ENCODE data around the gene TGFBI.

Gene TGFBI

GRCh38 chr5:136080113-136080482 lies 51.3 kb downstream of the TGFBI start:
- Histone ChIP-seq H3K4me1 (ENCODE audit: control insufficient read depth, insufficient read depth, low read length) (peaks cover 22% of the 10 kb centered on the region), H3K4me3 (ENCODE audit: low read length in 2 of 2) (peak overlapping the region in 1 of 2 donors; percentile 64), H3K36me3 (ENCODE audit: control insufficient read depth in 2 of 2, insufficient read depth in 2 of 2, low read length in 2 of 2) (no peaks in the 10 kb centered on the region), H3K27me3 (ENCODE audit: control insufficient read depth in 1 of 2, insufficient read depth in 2 of 2, low read length in 2 of 2) (no peaks in the 10 kb centered on the region), H3K27ac (ENCODE audit: low read length) (no peak overlapping the region), H3K9ac (ENCODE audit: low read length in 2 of 2) (no peak overlapping the region), H3K9me3 (ENCODE audit: control insufficient read depth in 2 of 2, low read length in 2 of 2) (no peaks in the 10 kb centered on the region)

GRCh38 chr5:136080483-136081216 lies 51.9 kb downstream of the TGFBI start:
- no peaks in the 10 kb centered on the region for H3K9me3 ChIP-seq (ENCODE audit: control insufficient read depth in 2 of 2, low read length in 2 of 2)
- peak overlapping the region; percentile 32 to 64 for H3K4me3 ChIP-seq (ENCODE audit: low read length in 2 of 2)
- no peaks in the 10 kb centered on the region for H3K36me3 ChIP-seq (ENCODE audit: control insufficient read depth in 2 of 2, insufficient read depth in 2 of 2, low read length in 2 of 2)
- peak overlapping the region; percentile 10 to 58 for H3K9ac ChIP-seq (ENCODE audit: low read length in 2 of 2)
- peak overlapping the region; percentile 60 for H3K27ac ChIP-seq (ENCODE audit: low read length)
- H3K4me1 ChIP-seq (ENCODE audit: control insufficient read depth, insufficient read depth, low read length) = peaks cover 22% of the 10 kb centered on the region
- no peaks in the 10 kb centered on the region for H3K27me3 ChIP-seq (ENCODE audit: control insufficient read depth in 1 of 2, insufficient read depth in 2 of 2, low read length in 2 of 2)

DNA sequence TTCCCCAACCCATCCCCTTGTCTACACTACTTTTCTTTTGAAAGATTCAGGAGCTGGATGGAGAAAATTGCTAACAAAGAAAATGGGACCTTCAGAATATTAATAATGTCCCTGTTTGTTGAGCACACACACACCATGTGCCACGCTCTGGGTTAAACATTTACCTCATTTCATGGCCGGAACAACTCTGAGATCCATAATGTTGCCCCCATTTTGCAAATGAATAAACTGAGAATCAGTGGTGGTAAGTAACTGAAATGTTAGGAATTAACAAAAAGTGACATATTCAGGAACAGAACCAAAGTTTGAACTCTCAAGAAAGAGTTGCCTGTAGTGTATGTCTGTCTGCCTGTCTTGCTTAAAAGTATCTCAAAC lies 52.4 kb downstream of the TGFBI start:
- Histone ChIP-seq H3K4me1 (ENCODE audit: control insufficient read depth, insufficient read depth, low read length) (peaks cover 22% of the 10 kb centered on the region), H3K9me3 (ENCODE audit: control insufficient read depth in 2 of 2, low read length in 2 of 2) (no peaks in the 10 kb centered on the region), H3K36me3 (ENCODE audit: control insufficient read depth in 2 of 2, insufficient read depth in 2 of 2, low read length in 2 of 2) (no peaks in the 10 kb centered on the region), H3K4me3 (ENCODE audit: low read length in 2 of 2) (no peak overlapping the region), H3K27ac (ENCODE audit: low read length) (peak overlapping the region; percentile 60), H3K9ac (ENCODE audit: low read length in 2 of 2) (peak overlapping the region; percentile 10 to 58), H3K27me3 (ENCODE audit: control insufficient read depth in 1 of 2, insufficient read depth in 2 of 2, low read length in 2 of 2) (no peaks in the 10 kb centered on the region)

DNA sequence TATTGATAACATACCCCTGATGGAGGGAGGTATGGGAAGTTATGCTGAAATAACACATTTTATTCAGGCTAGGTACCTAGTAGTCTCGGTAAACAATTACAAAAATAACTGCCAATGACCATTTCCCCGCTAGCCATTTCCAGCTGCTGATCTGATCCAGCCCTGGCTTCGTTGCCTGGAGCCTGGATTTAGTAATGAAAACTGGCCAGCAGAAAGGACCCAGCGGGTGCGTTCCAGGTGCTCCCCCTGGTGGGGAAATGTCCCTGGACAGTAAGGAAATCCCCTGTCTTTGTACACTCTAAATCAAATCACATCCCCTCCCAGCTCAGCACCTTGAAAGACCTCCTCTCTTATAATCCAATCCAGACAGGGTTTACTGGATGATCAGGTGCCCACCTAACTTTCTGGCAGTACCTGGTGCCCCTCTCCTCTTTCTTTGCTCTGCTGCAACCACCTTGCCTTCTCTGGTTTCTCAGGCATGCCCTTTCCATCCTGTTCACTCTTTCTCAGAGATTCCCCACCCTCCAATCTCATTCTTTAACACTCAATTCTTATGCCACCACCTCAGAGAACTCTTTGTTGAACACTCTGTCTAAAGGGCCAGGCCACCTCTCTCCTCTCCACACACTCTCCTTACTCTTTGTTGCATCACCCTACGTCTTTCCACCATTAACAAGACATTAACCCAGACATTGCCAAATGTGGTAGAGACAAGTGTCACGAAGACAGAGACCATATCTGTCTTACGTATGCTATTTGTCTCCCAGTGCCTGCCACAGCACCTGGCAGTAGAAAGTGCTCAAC lies 53.8 kb downstream of the TGFBI start:
- Histone ChIP-seq H3K27me3 (ENCODE audit: control insufficient read depth in 1 of 2, insufficient read depth in 2 of 2, low read length in 2 of 2) (no peaks in the 10 kb centered on the region), H3K9me3 (ENCODE audit: control insufficient read depth in 2 of 2, low read length in 2 of 2) (no peaks in the 10 kb centered on the region), H3K9ac (ENCODE audit: low read length in 2 of 2) (no peak overlapping the region), H3K36me3 (ENCODE audit: control insufficient read depth in 2 of 2, insufficient read depth in 2 of 2, low read length in 2 of 2) (no peaks in the 10 kb centered on the region), H3K27ac (ENCODE audit: low read length) (no peak overlapping the region), H3K4me1 (ENCODE audit: control insufficient read depth, insufficient read depth, low read length) (peaks cover 22% of the 10 kb centered on the region), H3K4me3 (ENCODE audit: low read length in 2 of 2) (no peak overlapping the region)

DNA sequence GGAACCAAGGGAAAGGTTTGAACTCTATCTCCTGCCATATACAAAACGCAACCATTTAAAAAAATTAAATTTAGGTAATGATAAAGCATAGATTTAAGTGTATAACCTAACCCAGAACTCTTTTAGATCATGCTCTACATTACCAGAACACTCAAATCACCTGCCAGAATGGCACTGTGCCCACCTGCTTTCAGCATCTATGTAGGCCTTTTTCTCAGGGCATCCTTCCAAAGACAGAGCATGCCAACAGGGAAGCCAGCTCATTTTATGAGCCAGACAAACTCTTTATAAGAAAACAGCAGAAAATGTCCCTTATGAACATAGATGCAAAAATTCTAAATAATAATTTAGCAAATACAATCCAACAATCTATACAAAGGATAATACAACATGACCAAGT lies 55.9 kb downstream of the TGFBI start:
- Histone ChIP-seq H3K36me3 (ENCODE audit: control insufficient read depth in 2 of 2, insufficient read depth in 2 of 2, low read length in 2 of 2) (no peaks in the 10 kb centered on the region), H3K27ac (ENCODE audit: low read length) (no peak overlapping the region), H3K9me3 (ENCODE audit: control insufficient read depth in 2 of 2, low read length in 2 of 2) (no peaks in the 10 kb centered on the region), H3K4me1 (ENCODE audit: control insufficient read depth, insufficient read depth, low read length) (peaks cover 30% of the 10 kb centered on the region), H3K9ac (ENCODE audit: low read length in 2 of 2) (no peak overlapping the region), H3K27me3 (ENCODE audit: control insufficient read depth in 1 of 2, insufficient read depth in 2 of 2, low read length in 2 of 2) (no peaks in the 10 kb centered on the region), H3K4me3 (ENCODE audit: low read length in 2 of 2) (no peak overlapping the region)

DNA sequence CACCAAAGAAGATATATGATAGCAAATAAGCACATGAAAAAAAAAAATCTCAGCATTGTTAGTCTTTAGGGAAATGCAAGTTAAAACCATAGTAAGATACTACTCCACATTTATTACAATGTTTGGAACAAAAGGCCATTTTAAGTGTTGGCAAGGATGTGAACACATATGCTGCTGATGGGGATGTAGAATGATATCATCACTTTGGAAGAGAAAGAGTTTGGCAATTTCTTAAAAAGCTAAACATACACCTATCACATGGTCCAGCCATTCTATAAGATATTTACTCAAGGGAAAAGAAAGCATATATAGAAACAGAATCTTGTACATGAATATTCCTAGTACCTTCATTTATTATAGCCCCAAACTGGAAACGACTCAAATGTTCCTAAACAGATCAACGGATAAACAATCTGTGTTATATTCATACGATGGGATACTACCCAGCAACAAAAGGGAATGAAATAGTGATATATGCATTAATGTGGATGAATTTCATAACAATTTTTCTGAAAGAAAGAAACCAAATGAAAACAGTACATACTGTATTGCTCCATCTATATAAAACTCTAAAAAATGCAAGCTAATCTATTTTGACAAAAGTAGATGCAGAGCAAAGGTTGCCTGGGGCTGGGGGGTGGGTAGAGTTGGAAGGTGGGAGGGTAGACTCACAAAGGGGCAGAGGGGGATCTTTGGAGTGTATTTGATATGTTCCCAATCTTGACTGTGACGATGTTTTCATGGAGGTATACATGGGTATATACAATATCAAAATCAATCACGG lies 58.2 kb downstream of the TGFBI start:
- Histone ChIP-seq H3K9me3 (ENCODE audit: control insufficient read depth in 2 of 2, low read length in 2 of 2) (no peaks in the 10 kb centered on the region), H3K4me1 (ENCODE audit: control insufficient read depth, insufficient read depth, low read length) (peaks cover 28% of the 10 kb centered on the region), H3K27me3 (ENCODE audit: control insufficient read depth in 1 of 2, insufficient read depth in 2 of 2, low read length in 2 of 2) (no peaks in the 10 kb centered on the region), H3K27ac (ENCODE audit: low read length) (no peak overlapping the region), H3K9ac (ENCODE audit: low read length in 2 of 2) (no peak overlapping the region), H3K36me3 (ENCODE audit: control insufficient read depth in 2 of 2, insufficient read depth in 2 of 2, low read length in 2 of 2) (no peaks in the 10 kb centered on the region), H3K4me3 (ENCODE audit: low read length in 2 of 2) (no peak overlapping the region)

- Histone ChIP-seq H3K9ac (ENCODE audit: low read length in 2 of 2) (no peak overlapping the region), H3K4me3 (ENCODE audit: low read length in 2 of 2) (peak overlapping the region in 1 of 2 donors; percentile 1), H3K27ac (ENCODE audit: low read length) (no peak overlapping the region), H3K9me3 (ENCODE audit: control insufficient read depth in 2 of 2, low read length in 2 of 2) (no peaks in the 10 kb centered on the region), H3K4me1 (ENCODE audit: control insufficient read depth, insufficient read depth, low read length) (peaks cover 19% of the 10 kb centered on the region), H3K36me3 (ENCODE audit: control insufficient read depth in 2 of 2, insufficient read depth in 2 of 2, low read length in 2 of 2) (no peaks in the 10 kb centered on the region), H3K27me3 (ENCODE audit: control insufficient read depth in 1 of 2, insufficient read depth in 2 of 2, low read length in 2 of 2) (no peaks in the 10 kb centered on the region)
These were observed 59.4 kb downstream of the TGFBI start for GRCh38 chr5:136087961-136088871.

- Histone ChIP-seq H3K4me3 (ENCODE audit: low read length in 2 of 2) (no peak overlapping the region), H3K9ac (ENCODE audit: low read length in 2 of 2) (no peak overlapping the region), H3K36me3 (ENCODE audit: control insufficient read depth in 2 of 2, insufficient read depth in 2 of 2, low read length in 2 of 2) (no peaks in the 10 kb centered on the region), H3K27me3 (ENCODE audit: control insufficient read depth in 1 of 2, insufficient read depth in 2 of 2, low read length in 2 of 2) (no peaks in the 10 kb centered on the region), H3K27ac (ENCODE audit: low read length) (no peak overlapping the region), H3K9me3 (ENCODE audit: control insufficient read depth in 2 of 2, low read length in 2 of 2) (no peaks in the 10 kb centered on the region), H3K4me1 (ENCODE audit: control insufficient read depth, insufficient read depth, low read length) (peaks cover 10% of the 10 kb centered on the region)
These were observed 61.0 kb downstream of the TGFBI start for GRCh38 chr5:136089791-136090190.

GRCh38 chr5:136090319-136090718 lies 61.5 kb downstream of the TGFBI start:
- Histone ChIP-seq H3K9me3 (ENCODE audit: control insufficient read depth in 2 of 2, low read length in 2 of 2) (no peaks in the 10 kb centered on the region), H3K4me3 (ENCODE audit: low read length in 2 of 2) (no peak overlapping the region), H3K27me3 (ENCODE audit: control insufficient read depth in 1 of 2, insufficient read depth in 2 of 2, low read length in 2 of 2) (no peaks in the 10 kb centered on the region), H3K36me3 (ENCODE audit: control insufficient read depth in 2 of 2, insufficient read depth in 2 of 2, low read length in 2 of 2) (no peaks in the 10 kb centered on the region), H3K27ac (ENCODE audit: low read length) (no peak overlapping the region), H3K4me1 (ENCODE audit: control insufficient read depth, insufficient read depth, low read length) (peaks cover 8% of the 10 kb centered on the region), H3K9ac (ENCODE audit: low read length in 2 of 2) (no peak overlapping the region)
